HepG2 (cell line): ENCODE measurements around the gene CNTNAP1. TPM values are rescaled to one million over a fixed set of nuclear protein-coding genes. Genes with fewer than 3 reads are reported as not detected.

Experiments
- ESRRA ChIP-seq: sonication (generic); formaldehyde crosslinking; IDR thresholded peaks from 2 replicates; pipeline ENCODE4 v1.5.1; 2020; ENCODE audit warnings: mild to moderate bottlenecking, low read depth, missing genetic modification reagents
- FLYWCH1 ChIP-seq: sonication (generic); formaldehyde crosslinking; IDR thresholded peaks from 2 replicates; pipeline ENCODE4 v1.8.1; 2023; ENCODE audit warnings: mild to moderate bottlenecking, missing genetic modification reagents
- HIC2 ChIP-seq: sonication (generic); formaldehyde crosslinking; IDR thresholded peaks from 2 replicates; pipeline ENCODE4 v1.9.0; 2022; ENCODE audit warnings: low read depth, missing genetic modification reagents
- HOXD1 ChIP-seq: sonication (generic); formaldehyde crosslinking; IDR thresholded peaks from 2 replicates; pipeline ENCODE4 v1.5.0; 2020; ENCODE audit warnings: missing genetic modification reagents
- MATR3 ChIP-seq: sonication (generic); formaldehyde crosslinking; IDR thresholded peaks from 2 replicates; pipeline ENCODE4 v1.4.0; 2020; ENCODE audit warnings: missing genetic modification reagents
- MBNL3 ChIP-seq: fragments of 250-450 bp; sonication (Bioruptor Pico); conservative IDR thresholded peaks from 2 replicates; pipeline ENCODE4 v1.8.0; 2022; ENCODE audit warnings: mild to moderate bottlenecking, inconsistent platforms
- MLLT10 ChIP-seq: sonication (generic); formaldehyde crosslinking; IDR thresholded peaks from 2 replicates; pipeline ENCODE4 v1.4.0; 2020; ENCODE audit warnings: missing genetic modification reagents
- NFIB ChIP-seq: sonication (generic); formaldehyde crosslinking; IDR thresholded peaks from 2 replicates; pipeline ENCODE4 v1.9.0; 2021; ENCODE audit warnings: missing genetic modification reagents, mild to moderate bottlenecking, borderline replicate concordance
- NFYC ChIP-seq: IDR thresholded peaks from 2 replicates; pipeline ENCODE4 v1.6.1; 2016; ENCODE audit warnings: missing genetic modification reagents, missing compliant biosample characterization
- PAWR ChIP-seq: sonication (generic); formaldehyde crosslinking; IDR thresholded peaks from 2 replicates; pipeline ENCODE4 v1.4.0; 2020; ENCODE audit warnings: missing genetic modification reagents, mild to moderate bottlenecking, borderline replicate concordance
- RARA ChIP-seq: IDR thresholded peaks from 2 replicates; pipeline ENCODE4 v1.6.1; 2016; ENCODE audit warnings: missing genetic modification reagents, missing compliant biosample characterization
- RBFOX2 ChIP-seq: fragments of 200-400 bp; formaldehyde crosslinking; IDR thresholded peaks from 2 replicates; pipeline ENCODE4 v1.6.1; 2017; ENCODE audit warnings: low read depth, mild to moderate bottlenecking, low read length
- RERE ChIP-seq: IDR thresholded peaks from 2 replicates; pipeline ENCODE4 v1.6.1; 2016; ENCODE audit warnings: low read depth, missing genetic modification reagents, missing compliant biosample characterization
- SOX6 ChIP-seq, 2 experiments: fragments of 450-650 bp in 1 of 2; sonication (generic) in 1 of 2; formaldehyde crosslinking in 1 of 2; IDR thresholded peaks; 2 replicates each; pipeline versions ENCODE4 v1.4.0 to v1.6.1; 2017 to 2020; ENCODE audit warnings: antibody characterized with exemption in 1 of 2, mild to moderate bottlenecking in 1 of 2, missing genetic modification reagents in 1 of 2
- TERF1 ChIP-seq: sonication (generic); formaldehyde crosslinking; IDR thresholded peaks from 2 replicates; pipeline ENCODE4 v1.8.0; 2022; ENCODE audit warnings: mild to moderate bottlenecking, missing genetic modification reagents, moderate library complexity
- TGIF2 ChIP-seq: IDR thresholded peaks from 2 replicates; pipeline ENCODE4 v1.6.1; 2016; ENCODE audit warnings: control low read depth, missing compliant biosample characterization
- USF2 ChIP-seq, 2 experiments: sonication (generic) in 1 of 2; formaldehyde crosslinking in 1 of 2; IDR thresholded peaks; 2 replicates each; pipeline versions ENCODE4 v1.5.1 to v1.6.1; 2011 to 2020; ENCODE audit warnings: borderline replicate concordance in 1 of 2, low read depth in 1 of 2, low read length in 1 of 2, mild to moderate bottlenecking in 1 of 2, missing genetic modification reagents in 1 of 2, moderate library complexity in 1 of 2
- ZNF781 ChIP-seq: sonication (generic); formaldehyde crosslinking; IDR thresholded peaks from 2 replicates; pipeline ENCODE4 v1.5.1; 2020; ENCODE audit warnings: borderline replicate concordance, mild to moderate bottlenecking, missing genetic modification reagents; ENCODE audit errors: not compliant biosample characterization
- polyA plus RNA-seq, 8 experiments: library from polyadenylated mRNA; depleted of rRNA in 3 of 8; stranded (reverse) in 7 of 8; unstranded in 1 of 8; fragments of >200 nt; fragmentation: Illumina TruSeq in 4 of 8; extraction: Trizol in 4 of 8; gene quantifications; 2 replicates each; pipeline versions ENCODE4 v1.2.1 to v1.2.3, GENCODE V29; 2011 to 2016; ENCODE audit warnings: low read depth in 4 of 8, missing spikeins in 1 of 8, mixed read lengths in 1 of 8; ENCODE audit not compliant: insufficient read depth in 1 of 8
- total RNA-seq, 5 experiments: library from RNA; depleted of rRNA; stranded (reverse); fragments of >200 nt; fragmentation: Illumina TruSeq; extraction: Trizol; gene quantifications; 2 replicates each; pipeline ENCODE4 v1.2.3, GENCODE V29; 2016; ENCODE audit warnings: low read depth in 1 of 5

CNTNAP1 gene
- total and polyA plus RNA-seq, 2 of the 13 experiments (the other 11 are each of a cell fraction or from before 2014, with no cell fraction given) = 4.5 to 7.7 TPM

GRCh38 chr17:42677012-42677857 lies 5.1 kb upstream of the CNTNAP1 start (continued):
- no peak for TF ChIP-seq SOX6 (IDR thresholded peaks at IDR 0.05)
- TF ChIP-seq SOX6 (CRISPR knock-in tag; IDR thresholded peaks at IDR 0.05) = no peak
- TF ChIP-seq RERE = no peak
- TF ChIP-seq PAWR (CRISPR knock-in tag) = no peak
- TF ChIP-seq TERF1 (CRISPR knock-in tag) = no peak
- peak; percentile 80 for TF ChIP-seq USF2 (IDR thresholded peaks at IDR 0.05; ENCODE audit: low read depth, low read length)
- peak; percentile 87; the same call in 1 of the 2 replicates for TF ChIP-seq USF2 (CRISPR knock-in tag; IDR thresholded peaks at IDR 0.05; ENCODE audit: borderline replicate concordance)
- TF ChIP-seq TGIF2 (CRISPR knock-in tag) = no peak; the same call in 1 of the 2 replicates
- TF ChIP-seq MBNL3 (CRISPR knock-in tag) = no peak
- TF ChIP-seq NFYC (CRISPR knock-in tag) = peak; percentile 92
- no peak for TF ChIP-seq RARA (CRISPR knock-in tag)
- no peak for TF ChIP-seq HIC2 (CRISPR knock-in tag)
- TF ChIP-seq FLYWCH1 = no peak
- TF ChIP-seq RBFOX2 = no peak
- no peak for TF ChIP-seq ESRRA (CRISPR knock-in tag)
- TF ChIP-seq NFIB (CRISPR knock-in tag) = no peak
- no peak for TF ChIP-seq MATR3 (CRISPR knock-in tag)
- no peak for TF ChIP-seq ZNF781 (CRISPR knock-in tag)
- no peak for TF ChIP-seq HOXD1
- TF ChIP-seq MLLT10 (CRISPR knock-in tag) = no peak
